Esophagus muscularis mucosa (tissue), 3 donors: ENCODE data around the gene CC2D1A.

Experiments
- CTCF ChIP-seq, 3 experiments: fragments of 200-600 bp in 2 of 3; fragments of 450-650 bp in 1 of 3; sonication (generic) in 2 of 3; IDR thresholded peaks; one replicate each; pipeline ENCODE4 v1.5.1; 2017 to 2019; ENCODE audit warnings: antibody characterized with exemption in 3 of 3, mild to moderate bottlenecking in 2 of 3, moderate library complexity in 1 of 3
- POLR2A ChIP-seq: fragments of 450-650 bp; IDR thresholded peaks from one replicate; pipeline ENCODE4 v1.6.1; 2017; ENCODE audit warnings: antibody characterized with exemption, moderate library complexity, mild to moderate bottlenecking, low read depth
- POLR2AphosphoS5 ChIP-seq, 2 donors: sonication (generic); formaldehyde crosslinking; IDR thresholded peaks; one replicate each; pipeline ENCODE4 v1.6.1; 2017; ENCODE audit warnings: antibody characterized with exemption in 2 of 2

DNA sequence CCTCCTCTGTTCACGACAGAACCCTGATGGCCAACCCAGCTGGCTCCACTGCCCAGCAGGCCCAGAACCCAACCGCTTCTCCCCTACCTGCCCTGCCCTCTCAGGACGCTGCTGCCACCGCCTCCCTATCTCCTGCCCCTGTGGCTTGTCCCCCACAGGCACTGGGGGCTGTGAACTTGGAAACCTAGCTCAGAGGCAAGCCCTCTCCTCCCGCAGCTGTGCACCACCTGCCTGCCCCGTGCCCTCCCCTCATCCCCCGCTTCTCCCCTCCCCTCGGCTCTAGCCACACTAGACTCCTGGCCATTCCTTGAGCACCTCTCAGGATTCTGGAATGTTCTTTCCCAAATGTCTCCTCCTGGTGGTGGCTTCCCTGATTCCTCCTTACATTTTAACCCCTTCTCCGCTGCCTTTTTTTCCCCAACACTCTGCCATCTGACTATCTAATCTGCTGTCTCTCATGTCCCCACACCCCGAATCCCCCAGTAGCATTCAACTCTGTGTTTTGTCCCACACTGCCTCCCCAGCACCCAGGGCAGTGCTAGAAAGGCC is 22.4 kb upstream of the CC2D1A start:
- TF ChIP-seq CTCF (IDR thresholded peaks at IDR 0.05) = no peak
- TF ChIP-seq POLR2AphosphoS5 (IDR thresholded peaks at IDR 0.05) = no peak
- no peak for TF ChIP-seq POLR2A
